Measurements from ENCODE around the gene TRERF1. TPM values are rescaled to one million over a fixed set of nuclear protein-coding genes. Genes with fewer than 3 reads are reported as not detected.

Gene TRERF1
- total and polyA plus RNA-seq, 3 donors from 2014 or later: 13.7 to 49.1 (median 40.4) TPM

DNA sequence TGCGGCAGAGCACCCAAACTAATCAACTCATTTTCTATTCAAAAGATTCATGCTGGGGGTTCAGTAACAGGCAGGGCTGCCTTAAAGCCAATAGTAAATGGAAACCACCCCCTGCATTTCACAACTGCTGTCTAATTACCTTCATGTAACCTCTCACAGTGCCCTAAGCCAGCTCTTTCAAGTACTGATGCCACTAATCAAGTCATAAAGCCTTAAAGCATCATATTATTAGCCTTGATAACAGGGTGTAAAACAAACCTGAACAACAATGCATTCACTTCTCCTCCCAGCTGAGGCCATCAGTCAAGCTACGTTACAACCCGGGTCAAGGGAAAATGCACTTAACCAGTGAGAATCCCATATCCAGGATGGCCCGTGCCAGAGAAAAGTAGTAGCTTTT is 33.0 kb downstream of the TRERF1 start:
- H3K36me3 ChIP-seq (ENCODE audit: low read depth, missing control alignments): no peaks in the 10 kb centered on the region
- no peak for TF ChIP-seq POLR2A (IDR thresholded peaks at IDR 0.05)
- TF ChIP-seq, protein P1, sequence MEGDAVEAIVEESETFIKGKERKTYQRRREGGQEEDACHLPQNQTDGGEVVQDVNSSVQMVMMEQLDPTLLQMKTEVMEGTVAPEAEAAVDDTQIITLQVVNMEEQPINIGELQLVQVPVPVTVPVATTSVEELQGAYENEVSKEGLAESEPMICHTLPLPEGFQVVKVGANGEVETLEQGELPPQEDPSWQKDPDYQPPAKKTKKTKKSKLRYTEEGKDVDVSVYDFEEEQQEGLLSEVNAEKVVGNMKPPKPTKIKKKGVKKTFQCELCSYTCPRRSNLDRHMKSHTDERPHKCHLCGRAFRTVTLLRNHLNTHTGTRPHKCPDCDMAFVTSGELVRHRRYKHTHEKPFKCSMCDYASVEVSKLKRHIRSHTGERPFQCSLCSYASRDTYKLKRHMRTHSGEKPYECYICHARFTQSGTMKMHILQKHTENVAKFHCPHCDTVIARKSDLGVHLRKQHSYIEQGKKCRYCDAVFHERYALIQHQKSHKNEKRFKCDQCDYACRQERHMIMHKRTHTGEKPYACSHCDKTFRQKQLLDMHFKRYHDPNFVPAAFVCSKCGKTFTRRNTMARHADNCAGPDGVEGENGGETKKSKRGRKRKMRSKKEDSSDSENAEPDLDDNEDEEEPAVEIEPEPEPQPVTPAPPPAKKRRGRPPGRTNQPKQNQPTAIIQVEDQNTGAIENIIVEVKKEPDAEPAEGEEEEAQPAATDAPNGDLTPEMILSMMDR (IDR thresholded peaks at IDR 0.05): no peak
- H3K9me3 ChIP-seq: no peaks in the 10 kb centered on the region

GRCh38 chr6:42417641-42418112 is 34.0 kb downstream of the TRERF1 start:
- DNase-seq: no peak
- Histone ChIP-seq H3K9me3 (no peaks in the 10 kb centered on the region), H3K36me3 (ENCODE audit: low read depth, missing control alignments) (no peaks in the 10 kb centered on the region), H3K4me3 (no peak overlapping the region), H3K4me1 (peaks cover 7% of the 10 kb centered on the region), H3K27ac (no peak overlapping the region), H3K27me3 (no peaks in the 10 kb centered on the region)
- TF ChIP-seq POLR2A (IDR thresholded peaks at IDR 0.05): no peak
- TF ChIP-seq, protein P1 (IDR thresholded peaks at IDR 0.05): no peak
- intact Hi-C loops (cut with DNase I; ENCODE audit: low total_unique reads): no loop called here
- WGBS, 2 donors: 73 to 89% methylated on average over 5 of the region's 5 CpGs

More for the DNA sequence above, 33.0 kb downstream of the TRERF1 start:
- Histone ChIP-seq H3K27ac (no peak overlapping the region), H3K27me3 (no peaks in the 10 kb centered on the region), H3K4me3 (no peak overlapping the region), H3K4me1 (peaks cover 7% of the 10 kb centered on the region)
- 69 to 85% methylated on average over 4 of the region's 4 CpGs for WGBS, 2 donors
- DNase-seq: no peak
- intact Hi-C loops (cut with DNase I; ENCODE audit: low total_unique reads): no loop called here

DNA sequence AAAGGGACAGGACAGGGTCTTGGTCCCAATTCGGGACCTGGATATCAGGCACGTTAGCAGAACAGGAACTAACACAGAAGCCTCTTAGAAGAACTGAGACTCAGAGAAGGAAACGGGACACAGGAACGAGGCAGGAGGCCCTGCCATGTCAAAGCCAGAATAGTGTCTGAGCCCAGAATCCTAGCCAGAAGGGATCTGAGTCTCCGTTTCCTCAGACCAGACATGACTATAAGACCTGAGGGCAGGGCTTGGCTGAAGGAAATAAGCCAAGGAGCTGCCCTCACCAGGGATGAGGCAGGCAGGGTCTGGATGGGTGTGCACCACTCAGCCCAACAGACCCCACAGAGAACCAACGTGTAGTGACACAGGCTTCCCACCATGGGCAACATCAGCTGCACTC is 40.3 kb downstream of the TRERF1 start:
- no peaks in the 10 kb centered on the region for H3K9me3 ChIP-seq
- intact Hi-C loops (cut with DNase I; ENCODE audit: low total_unique reads): no loop called here
- H3K27ac ChIP-seq: no peak overlapping the region
- no peak for TF ChIP-seq POLR2A (IDR thresholded peaks at IDR 0.05)
- TF ChIP-seq, protein P1 (IDR thresholded peaks at IDR 0.05): no peak
- no peaks in the 10 kb centered on the region for H3K36me3 ChIP-seq (ENCODE audit: low read depth, missing control alignments)
- H3K4me1 ChIP-seq: peaks cover 9% of the 10 kb centered on the region
- DNase-seq: no peak
- WGBS, 2 donors: 63% methylated on average over 6 of the region's 6 CpGs
- no peak overlapping the region for H3K4me3 ChIP-seq
- H3K27me3 ChIP-seq: no peaks in the 10 kb centered on the region

DNA sequence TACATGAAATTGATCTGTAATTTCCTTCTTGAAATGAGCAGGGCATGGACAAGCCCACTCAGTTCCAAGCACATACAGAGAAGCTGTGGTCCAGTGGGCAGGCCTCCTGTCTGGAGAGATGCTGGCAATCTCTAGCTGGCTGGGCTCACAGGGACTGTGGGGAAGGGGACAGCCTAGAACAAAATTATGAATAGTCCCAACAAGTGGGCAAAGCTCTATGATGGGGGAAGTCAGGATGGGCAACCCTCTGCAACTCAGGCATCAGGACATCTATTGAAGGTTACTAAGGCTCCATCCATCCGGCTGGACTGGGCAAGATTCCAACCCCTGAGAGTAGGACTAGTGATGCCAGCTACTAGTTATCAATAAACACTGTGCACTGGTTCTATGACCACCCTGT is 40.9 kb downstream of the TRERF1 start:
- intact Hi-C loops (cut with DNase I; ENCODE audit: low total_unique reads): no loop called here
- DNase-seq: no peak
- H3K27ac ChIP-seq: no peak overlapping the region
- TF ChIP-seq, protein P1 (IDR thresholded peaks at IDR 0.05): no peak
- no peak for TF ChIP-seq POLR2A (IDR thresholded peaks at IDR 0.05)
- no peaks in the 10 kb centered on the region for H3K27me3 ChIP-seq
- H3K4me1 ChIP-seq: peaks cover 13% of the 10 kb centered on the region
- H3K9me3 ChIP-seq: no peaks in the 10 kb centered on the region
- WGBS, 2 donors: 33 to 50% methylated on average over 1 of the region's 1 CpG
- H3K36me3 ChIP-seq (ENCODE audit: low read depth, missing control alignments): no peaks in the 10 kb centered on the region
- H3K4me3 ChIP-seq: no peak overlapping the region

- Histone ChIP-seq H3K9me3 (no peaks in the 10 kb centered on the region), H3K36me3 (ENCODE audit: low read depth, missing control alignments) (no peaks in the 10 kb centered on the region), H3K4me3 (no peak overlapping the region), H3K27ac (no peak overlapping the region), H3K27me3 (no peaks in the 10 kb centered on the region), H3K4me1 (peaks cover 13% of the 10 kb centered on the region)
- TF ChIP-seq POLR2A (IDR thresholded peaks at IDR 0.05): no peak
- TF ChIP-seq, protein P1 (IDR thresholded peaks at IDR 0.05): no peak
- intact Hi-C loops (cut with DNase I; ENCODE audit: low total_unique reads): no loop called here
- DNase-seq: no peak
- 59 to 78% methylated on average over 2 of the region's 2 CpGs for WGBS, 2 donors
Observed at GRCh38 chr6:42409581-42409980, 42.1 kb downstream of the TRERF1 start.

Measured in testis (tissue), 3 donors.